ENCODE data around the gene EIF2S2. TPM values are rescaled to one million over a fixed set of nuclear protein-coding genes. Genes with fewer than 3 reads are reported as not detected.
"Not testable (repeated sequence)": the region's sequence is repeated elsewhere in the genome, so short reads cannot be mapped to it uniquely, and the experiment has no call there.

The EIF2S2 gene
- total RNA-seq, 1 donor from 2014 or later, result 49.0 TPM

DNA sequence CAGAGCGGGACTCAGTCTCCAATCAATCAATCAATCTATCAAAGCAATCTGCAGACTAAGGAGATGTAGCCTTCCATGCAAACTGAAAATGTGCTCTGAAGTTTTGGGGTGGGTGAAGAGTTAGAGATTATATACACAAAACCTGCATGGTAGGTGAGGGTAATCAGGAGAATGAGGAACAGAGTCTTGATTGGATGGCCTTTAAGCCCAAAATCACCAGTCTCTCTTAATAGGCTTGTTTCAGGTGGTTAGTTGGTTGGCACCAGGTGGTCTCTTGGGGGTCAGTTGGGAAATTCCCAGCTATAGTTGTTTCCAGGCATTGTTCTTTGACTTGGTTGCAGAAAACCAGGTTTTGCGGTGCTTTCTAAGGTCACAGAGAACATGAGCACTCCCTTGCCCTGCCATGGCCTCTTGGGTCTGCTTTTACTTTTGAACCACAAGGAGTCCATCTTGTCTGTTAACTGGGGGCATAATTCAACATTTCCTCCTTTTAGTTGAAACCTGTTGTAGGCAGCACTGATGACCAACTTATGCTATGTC, 33.3 kb upstream of the EIF2S2 start:
- no peak overlapping the region for H3K4me3 Mint-ChIP-seq (ENCODE audit: unreplicated experiment)
- no peak for DNase-seq
- TF ChIP-seq, protein P1, sequence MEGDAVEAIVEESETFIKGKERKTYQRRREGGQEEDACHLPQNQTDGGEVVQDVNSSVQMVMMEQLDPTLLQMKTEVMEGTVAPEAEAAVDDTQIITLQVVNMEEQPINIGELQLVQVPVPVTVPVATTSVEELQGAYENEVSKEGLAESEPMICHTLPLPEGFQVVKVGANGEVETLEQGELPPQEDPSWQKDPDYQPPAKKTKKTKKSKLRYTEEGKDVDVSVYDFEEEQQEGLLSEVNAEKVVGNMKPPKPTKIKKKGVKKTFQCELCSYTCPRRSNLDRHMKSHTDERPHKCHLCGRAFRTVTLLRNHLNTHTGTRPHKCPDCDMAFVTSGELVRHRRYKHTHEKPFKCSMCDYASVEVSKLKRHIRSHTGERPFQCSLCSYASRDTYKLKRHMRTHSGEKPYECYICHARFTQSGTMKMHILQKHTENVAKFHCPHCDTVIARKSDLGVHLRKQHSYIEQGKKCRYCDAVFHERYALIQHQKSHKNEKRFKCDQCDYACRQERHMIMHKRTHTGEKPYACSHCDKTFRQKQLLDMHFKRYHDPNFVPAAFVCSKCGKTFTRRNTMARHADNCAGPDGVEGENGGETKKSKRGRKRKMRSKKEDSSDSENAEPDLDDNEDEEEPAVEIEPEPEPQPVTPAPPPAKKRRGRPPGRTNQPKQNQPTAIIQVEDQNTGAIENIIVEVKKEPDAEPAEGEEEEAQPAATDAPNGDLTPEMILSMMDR (IDR thresholded peaks at IDR 0.05; ENCODE audit: partially characterized antibody, unreplicated experiment), result no peak
- H3K27me3 Mint-ChIP-seq (ENCODE audit: unreplicated experiment), result no peaks in the 10 kb centered on the region
- H3K9me3 Mint-ChIP-seq (ENCODE audit: unreplicated experiment), result peaks cover 2% of the 10 kb centered on the region
- H3K4me1 Mint-ChIP-seq (ENCODE audit: low read depth, unreplicated experiment), result peaks cover 2% of the 10 kb centered on the region
- no peaks in the 10 kb centered on the region for H3K36me3 Mint-ChIP-seq (ENCODE audit: unreplicated experiment)
- no peak overlapping the region for H3K27ac Mint-ChIP-seq (ENCODE audit: unreplicated experiment)

DNA sequence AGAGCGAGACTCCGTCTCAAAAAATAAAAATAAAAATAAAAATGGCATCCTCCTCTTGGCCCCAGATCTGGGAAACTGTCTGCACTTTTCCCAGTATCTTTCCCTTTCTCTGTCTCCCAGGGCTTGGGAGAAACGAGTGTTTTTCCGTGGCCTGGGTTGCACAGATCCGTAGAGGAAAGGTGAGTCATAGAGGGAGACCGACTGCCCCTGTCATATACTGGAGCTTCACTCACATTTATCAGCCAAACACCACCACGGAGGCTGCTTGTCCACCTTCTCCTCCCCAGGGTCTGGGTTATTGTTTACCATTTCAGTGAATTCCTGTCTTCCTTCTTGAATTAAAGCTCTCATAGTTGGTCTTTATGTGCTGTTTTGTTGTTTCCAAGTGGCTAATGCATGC, 31.9 kb upstream of the EIF2S2 start:
- Mint-ChIP-seq H3K27me3 (ENCODE audit: unreplicated experiment) (no peaks in the 10 kb centered on the region), H3K27ac (ENCODE audit: unreplicated experiment) (no peak overlapping the region), H3K4me1 (ENCODE audit: low read depth, unreplicated experiment) (no peaks in the 10 kb centered on the region), H3K4me3 (ENCODE audit: unreplicated experiment) (no peak overlapping the region), H3K36me3 (ENCODE audit: unreplicated experiment) (no peaks in the 10 kb centered on the region), H3K9me3 (ENCODE audit: unreplicated experiment) (peaks cover 2% of the 10 kb centered on the region)
- TF ChIP-seq, protein P1 (IDR thresholded peaks at IDR 0.05; ENCODE audit: partially characterized antibody, unreplicated experiment), result no peak
- no peak for DNase-seq

DNA sequence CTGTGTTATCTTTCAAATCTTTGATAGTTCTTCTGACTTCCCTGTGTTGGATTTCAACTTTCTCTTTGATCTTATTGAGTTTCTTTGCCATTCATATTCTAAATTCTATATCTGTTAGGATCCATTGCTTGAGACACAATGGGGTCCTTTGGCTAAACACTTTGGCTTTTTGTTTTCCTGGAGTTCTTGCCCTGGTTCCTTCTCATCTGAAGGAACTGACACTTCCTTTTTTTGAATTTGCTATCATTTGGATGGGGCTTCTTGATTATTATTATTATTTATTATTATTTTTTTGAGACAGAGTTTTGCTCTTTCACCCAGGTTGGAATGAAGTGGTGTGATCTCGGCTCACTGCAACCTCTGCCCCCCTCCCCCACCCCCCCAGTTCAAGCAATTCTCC, 30.1 kb upstream of the EIF2S2 start:
- no peaks in the 10 kb centered on the region for H3K36me3 Mint-ChIP-seq (ENCODE audit: unreplicated experiment)
- TF ChIP-seq, protein P1 (IDR thresholded peaks at IDR 0.05; ENCODE audit: partially characterized antibody, unreplicated experiment), result no peak
- H3K4me1 Mint-ChIP-seq (ENCODE audit: low read depth, unreplicated experiment), result no peaks in the 10 kb centered on the region
- H3K4me3 Mint-ChIP-seq (ENCODE audit: unreplicated experiment), result no peak overlapping the region
- H3K27ac Mint-ChIP-seq (ENCODE audit: unreplicated experiment), result no peak overlapping the region
- H3K27me3 Mint-ChIP-seq (ENCODE audit: unreplicated experiment), result no peaks in the 10 kb centered on the region
- H3K9me3 Mint-ChIP-seq (ENCODE audit: unreplicated experiment), result peaks cover 2% of the 10 kb centered on the region
- DNase-seq, result no peak

DNA sequence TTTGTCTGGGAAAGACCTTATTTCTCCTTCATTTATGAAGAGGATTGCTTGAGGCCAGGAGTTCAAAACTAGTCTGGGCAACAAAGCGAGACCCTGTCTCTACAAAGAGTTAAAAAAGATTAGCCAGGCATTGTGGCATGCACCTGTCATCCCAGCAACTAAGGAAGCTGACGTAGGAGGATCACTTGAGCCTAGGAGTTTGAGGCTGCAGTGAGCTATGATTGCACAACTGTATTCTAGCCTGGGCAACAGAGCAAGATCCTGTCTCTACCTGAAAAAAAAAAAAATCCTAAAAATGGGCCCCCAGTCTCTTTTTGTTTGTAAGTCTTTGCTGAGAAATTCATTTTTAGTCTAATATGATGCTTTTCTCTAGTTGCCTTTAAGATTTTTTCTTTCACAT, 29.2 kb upstream of the EIF2S2 start:
- no peaks in the 10 kb centered on the region for H3K4me1 Mint-ChIP-seq (ENCODE audit: low read depth, unreplicated experiment)
- DNase-seq, result no peak

DNA sequence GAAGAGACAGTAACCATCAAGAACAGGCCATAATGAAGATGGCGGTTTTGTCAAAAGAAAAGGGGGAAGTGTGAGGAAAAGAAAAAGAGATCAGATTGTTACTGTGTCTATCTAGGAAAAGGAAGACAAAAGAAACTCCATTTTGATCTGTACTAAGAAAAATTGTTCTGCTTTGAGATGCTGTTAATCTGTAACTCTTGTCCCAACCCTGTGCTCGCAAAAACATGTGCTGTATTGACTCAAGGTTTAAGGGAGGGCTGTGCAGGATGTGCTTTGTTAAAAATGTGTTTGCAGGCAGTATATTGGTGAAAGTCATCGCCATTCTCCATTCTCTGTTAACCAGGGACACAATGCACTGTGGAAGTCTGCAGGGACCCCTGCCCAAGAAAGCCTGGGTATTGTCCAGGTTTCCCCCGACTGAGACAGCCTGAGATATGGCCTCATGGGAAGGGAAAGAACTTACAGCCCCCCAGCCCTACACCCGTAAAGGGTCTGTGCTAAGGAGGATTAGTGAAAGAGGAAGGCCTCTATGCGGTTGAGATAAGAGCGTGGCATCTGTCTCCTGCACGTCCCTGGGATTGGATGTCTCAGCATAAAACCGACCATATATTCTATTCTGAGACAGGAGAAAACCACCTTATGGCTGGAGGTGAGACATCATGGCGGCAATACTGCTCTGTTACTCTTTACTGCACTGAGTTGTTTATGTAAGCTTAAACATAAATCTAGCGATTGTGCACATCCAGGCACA, 23.7 kb upstream of the EIF2S2 start:
- not testable (repeated sequence) for H3K36me3 Mint-ChIP-seq (ENCODE audit: unreplicated experiment); H3K27ac Mint-ChIP-seq (ENCODE audit: unreplicated experiment); H3K27me3 Mint-ChIP-seq (ENCODE audit: unreplicated experiment); H3K4me3 Mint-ChIP-seq (ENCODE audit: unreplicated experiment); H3K9me3 Mint-ChIP-seq (ENCODE audit: unreplicated experiment); H3K4me1 Mint-ChIP-seq (ENCODE audit: low read depth, unreplicated experiment); DNase-seq

More for the DNA sequence above, 29.2 kb upstream of the EIF2S2 start:
- Mint-ChIP-seq H3K27me3 (ENCODE audit: unreplicated experiment) (no peaks in the 10 kb centered on the region), H3K9me3 (ENCODE audit: unreplicated experiment) (peaks cover 3% of the 10 kb centered on the region), H3K4me3 (ENCODE audit: unreplicated experiment) (no peak overlapping the region), H3K36me3 (ENCODE audit: unreplicated experiment) (no peaks in the 10 kb centered on the region), H3K27ac (ENCODE audit: unreplicated experiment) (no peak overlapping the region)
- TF ChIP-seq, protein P1 (IDR thresholded peaks at IDR 0.05; ENCODE audit: partially characterized antibody, unreplicated experiment), result no peak

DNA sequence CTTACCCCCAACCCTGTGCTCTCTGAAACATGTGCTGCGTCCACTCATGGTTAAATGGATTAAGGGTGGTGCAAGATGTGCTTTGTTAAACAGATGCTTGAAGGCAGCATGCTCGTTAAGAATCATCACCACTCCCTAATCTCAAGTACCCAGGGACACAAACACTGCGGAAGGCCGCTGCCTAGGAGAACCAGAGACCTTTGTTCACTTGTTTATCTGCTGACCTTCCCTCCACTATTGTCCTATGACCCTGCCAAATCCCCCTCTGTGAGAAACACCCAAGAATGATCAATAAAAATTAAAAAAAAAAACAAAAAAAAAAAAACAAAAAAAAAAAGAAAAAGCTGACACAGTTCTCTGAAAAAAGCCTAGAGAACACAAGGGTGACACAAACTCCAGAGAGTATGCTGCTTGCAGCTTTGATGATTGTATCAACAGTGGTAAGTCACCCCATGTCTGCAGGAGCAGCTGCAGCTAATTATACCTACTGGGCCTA, 21.4 kb upstream of the EIF2S2 start:
- H3K27ac Mint-ChIP-seq (ENCODE audit: unreplicated experiment), result peak overlapping the region; percentile 72
- H3K4me3 Mint-ChIP-seq (ENCODE audit: unreplicated experiment); H3K9me3 Mint-ChIP-seq (ENCODE audit: unreplicated experiment); H3K36me3 Mint-ChIP-seq (ENCODE audit: unreplicated experiment); H3K4me1 Mint-ChIP-seq (ENCODE audit: low read depth, unreplicated experiment); DNase-seq; H3K27me3 Mint-ChIP-seq (ENCODE audit: unreplicated experiment): not testable (repeated sequence)

GRCh38 chr20:34132943-34133342, 20.9 kb upstream of the EIF2S2 start:
- not testable (repeated sequence) for H3K4me3 Mint-ChIP-seq (ENCODE audit: unreplicated experiment); H3K36me3 Mint-ChIP-seq (ENCODE audit: unreplicated experiment); H3K27me3 Mint-ChIP-seq (ENCODE audit: unreplicated experiment); H3K9me3 Mint-ChIP-seq (ENCODE audit: unreplicated experiment); H3K4me1 Mint-ChIP-seq (ENCODE audit: low read depth, unreplicated experiment)
- peak overlapping the region; percentile 72 for H3K27ac Mint-ChIP-seq (ENCODE audit: unreplicated experiment)
- peak; percentile 27 for DNase-seq

DNA sequence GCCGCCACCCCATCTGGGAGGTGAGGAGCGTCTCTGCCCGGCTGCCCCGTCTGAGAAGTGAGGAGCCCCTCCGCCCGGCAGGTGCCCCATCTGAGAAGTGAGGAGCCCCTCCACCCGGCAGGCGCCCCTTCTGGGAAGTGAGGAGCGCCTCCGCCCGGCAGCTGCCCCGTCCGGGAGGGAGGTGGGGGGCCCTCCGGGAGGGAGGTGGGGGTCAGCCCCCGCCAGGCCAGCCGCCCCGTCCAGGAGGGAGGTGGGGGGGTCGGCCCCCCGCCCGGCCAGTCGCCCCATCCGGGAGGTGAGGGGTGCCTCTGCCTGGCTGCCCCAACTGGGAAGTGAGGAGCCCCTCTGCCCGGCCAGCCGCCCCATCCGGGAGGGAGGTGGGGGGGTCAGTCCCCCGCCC, 20.4 kb upstream of the EIF2S2 start:
- H3K27me3 Mint-ChIP-seq (ENCODE audit: unreplicated experiment); H3K4me3 Mint-ChIP-seq (ENCODE audit: unreplicated experiment); H3K9me3 Mint-ChIP-seq (ENCODE audit: unreplicated experiment); H3K36me3 Mint-ChIP-seq (ENCODE audit: unreplicated experiment); H3K4me1 Mint-ChIP-seq (ENCODE audit: low read depth, unreplicated experiment); H3K27ac Mint-ChIP-seq (ENCODE audit: unreplicated experiment): not testable (repeated sequence)
- peak; percentile 21 for DNase-seq
